Measurements from ENCODE around the gene METAP1D. TPM values are rescaled to one million over a fixed set of nuclear protein-coding genes. Genes with fewer than 3 reads are reported as not detected.

METAP1D gene
- total RNA-seq, 1 experiment from 2014 or later, result 5.2 TPM

DNA sequence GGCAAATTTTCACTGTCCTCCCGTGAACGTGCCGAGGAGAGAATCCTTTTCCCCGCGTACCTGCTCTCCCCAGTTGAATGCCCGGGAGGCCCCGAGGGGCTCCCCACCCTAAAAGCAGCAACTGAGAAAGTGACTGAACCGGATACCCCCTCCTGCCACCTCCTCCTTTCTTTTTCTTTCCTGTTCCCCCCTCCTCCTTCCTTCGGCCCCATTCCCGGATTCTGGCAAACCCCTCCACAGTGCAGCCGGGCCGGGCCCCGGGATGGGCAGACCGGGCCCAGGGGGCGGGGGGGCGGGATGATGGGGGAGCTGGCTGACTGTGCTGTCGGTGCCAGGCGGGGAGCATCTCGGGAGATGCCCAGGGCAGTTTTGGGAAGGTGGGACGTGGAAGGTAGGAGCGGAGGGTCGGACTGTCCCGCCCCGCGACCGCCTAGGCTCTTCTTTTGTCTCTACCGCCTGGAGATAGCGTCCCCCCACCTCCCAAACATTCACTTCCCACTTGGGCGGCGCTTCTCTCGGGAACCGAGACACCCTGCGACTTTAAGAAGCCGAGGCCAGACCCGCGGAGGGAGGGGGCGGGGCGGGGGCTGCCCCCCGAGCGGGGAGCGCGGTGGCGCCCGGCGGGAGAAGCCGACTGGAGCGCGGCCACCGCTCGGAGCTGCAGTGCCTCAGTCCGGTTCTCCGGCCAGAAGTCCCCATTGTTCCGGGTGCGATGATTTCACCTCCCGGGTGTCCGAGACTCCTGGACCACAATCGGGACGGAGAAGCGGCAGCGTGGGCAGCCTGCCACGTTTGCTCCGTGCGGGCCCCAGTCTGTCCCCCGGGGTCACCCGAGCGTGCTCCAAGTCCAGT, 94.8 kb downstream of the METAP1D start:
- Mint-ChIP-seq H3K27me3 (ENCODE audit: low read depth) (peaks cover 100% of the 10 kb centered on the region), H3K4me3 (peak overlapping the region; percentile 50 to 84; a peak in 4 of 5 replicates), H3K9me3 (peaks cover 5 to 16% of the 10 kb centered on the region in 2 experiments; a peak in 3 of 5 replicates), H3K27ac (no peak overlapping the region), H3K4me1 (peaks cover 32 to 52% of the 10 kb centered on the region in 2 experiments), H3K36me3 (ENCODE audit: insufficient read depth in 1 of 3, low read depth in 3 of 3) (peaks cover 0 to 2% (median 1%) of the 10 kb centered on the region in 3 experiments; a peak in 4 of 7 replicates)
- H4K91ac ChIP-seq (ENCODE audit: insufficient read length, low read depth, low read length), result no peak overlapping the region
- no peak overlapping the region for H3K18ac ChIP-seq (ENCODE audit: insufficient read length, low read depth, low read length)
- no peak for DNase-seq
- H4K8ac ChIP-seq (replicated peaks; ENCODE audit: insufficient read length, low read depth, low read length), result no peak overlapping the region
- H3K79me2 ChIP-seq (ENCODE audit: insufficient read depth, low read length), result no peaks in the 10 kb centered on the region
- H3K9me3 ChIP-seq (ENCODE audit: control insufficient read depth, low read depth, low read length), result no peaks in the 10 kb centered on the region
- H3T11ph ChIP-seq (ENCODE audit: low read length), result no peak overlapping the region
- no peak overlapping the region for H3K56ac ChIP-seq (ENCODE audit: insufficient read length, low read depth, low read length)
- peak overlapping the region; percentile 89 for H3K4me2 ChIP-seq (ENCODE audit: insufficient read depth, insufficient read length, low read length)
- no peak overlapping the region for H3K23ac ChIP-seq (ENCODE audit: insufficient read length, low read depth, low read length)
- TF ChIP-seq, protein P1, sequence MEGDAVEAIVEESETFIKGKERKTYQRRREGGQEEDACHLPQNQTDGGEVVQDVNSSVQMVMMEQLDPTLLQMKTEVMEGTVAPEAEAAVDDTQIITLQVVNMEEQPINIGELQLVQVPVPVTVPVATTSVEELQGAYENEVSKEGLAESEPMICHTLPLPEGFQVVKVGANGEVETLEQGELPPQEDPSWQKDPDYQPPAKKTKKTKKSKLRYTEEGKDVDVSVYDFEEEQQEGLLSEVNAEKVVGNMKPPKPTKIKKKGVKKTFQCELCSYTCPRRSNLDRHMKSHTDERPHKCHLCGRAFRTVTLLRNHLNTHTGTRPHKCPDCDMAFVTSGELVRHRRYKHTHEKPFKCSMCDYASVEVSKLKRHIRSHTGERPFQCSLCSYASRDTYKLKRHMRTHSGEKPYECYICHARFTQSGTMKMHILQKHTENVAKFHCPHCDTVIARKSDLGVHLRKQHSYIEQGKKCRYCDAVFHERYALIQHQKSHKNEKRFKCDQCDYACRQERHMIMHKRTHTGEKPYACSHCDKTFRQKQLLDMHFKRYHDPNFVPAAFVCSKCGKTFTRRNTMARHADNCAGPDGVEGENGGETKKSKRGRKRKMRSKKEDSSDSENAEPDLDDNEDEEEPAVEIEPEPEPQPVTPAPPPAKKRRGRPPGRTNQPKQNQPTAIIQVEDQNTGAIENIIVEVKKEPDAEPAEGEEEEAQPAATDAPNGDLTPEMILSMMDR (conservative IDR thresholded peaks at IDR 0.05), result no peak
- no peak overlapping the region for H3K4ac ChIP-seq (ENCODE audit: low read depth, low read length)
- no peak overlapping the region for H3K9ac ChIP-seq (ENCODE audit: extremely low read depth, insufficient read length, low read length)
- no peaks in the 10 kb centered on the region for H4K20me1 ChIP-seq (ENCODE audit: control insufficient read depth, insufficient read depth, insufficient read length)
- H3K23me2 ChIP-seq (ENCODE audit: insufficient read length, low read depth, low read length, poor library complexity, severe bottlenecking), result peaks cover 20% of the 10 kb centered on the region
- no peak overlapping the region for H3K27ac ChIP-seq (ENCODE audit: insufficient read length, low read depth, low read length)
- WGBS (ENCODE audit: extremely low coverage, insufficient read length, low lambda C conversion rate), result no CpG with 5 or more reads among the region's 66 CpGs
- H2BK120ac ChIP-seq (ENCODE audit: low read depth, low read length, poor library complexity, severe bottlenecking), result no peak overlapping the region
- no peak overlapping the region for H2AFZ ChIP-seq (ENCODE audit: low read length)
- H3K79me1 ChIP-seq (ENCODE audit: insufficient read depth, low read depth, low read length, poor library complexity, severe bottlenecking), result no peaks in the 10 kb centered on the region
- H2BK5ac ChIP-seq (ENCODE audit: insufficient read length, low read length), result no peak overlapping the region
- H2BK20ac ChIP-seq (ENCODE audit: low read depth, low read length, poor library complexity, severe bottlenecking), result no peak overlapping the region
- no peak overlapping the region for H3K14ac ChIP-seq (ENCODE audit: insufficient read depth, low read length)
- peaks cover 89% of the 10 kb centered on the region for H3K27me3 ChIP-seq (ENCODE audit: insufficient read depth, low read length)
- no peak overlapping the region for H2AK5ac ChIP-seq (ENCODE audit: insufficient read length, low read length)
- no peak overlapping the region for H2BK12ac ChIP-seq (ENCODE audit: insufficient read length, low read depth, low read length)
- no peaks in the 10 kb centered on the region for H3K4me1 ChIP-seq (ENCODE audit: insufficient read depth, low read length)
- no peak overlapping the region for H4K5ac ChIP-seq (ENCODE audit: insufficient read length, low read depth, low read length)
- no peak overlapping the region for H2BK15ac ChIP-seq (ENCODE audit: low read depth, low read length)
